Measurements from ENCODE around the gene SEMA7A.

GRCh38 chr15:74438206-74438605, 4.4 kb upstream of the SEMA7A start:
- TF ChIP-seq CTCF (IDR thresholded peaks at IDR 0.05) (no peak), POLR2A (IDR thresholded peaks at IDR 0.05) (no peak)

Data from vagina (tissue), 2 donors.